ENCODE results near the gene RTL3.
"Not testable (repeated sequence)": the region's sequence is repeated elsewhere in the genome, so short reads cannot be mapped to it uniquely, and the experiment has no call there.

Gene RTL3

GRCh38 chrX:78650906-78651437 is 8.2 kb downstream of the RTL3 start:
- no peak for TF ChIP-seq CTCF (IDR thresholded peaks at IDR 0.05; ENCODE audit: low read depth, low read length)
- H3K4me3 ChIP-seq (ENCODE audit: low read depth, low read length), result no peak overlapping the region

GRCh38 chrX:78643874-78644273 is 15.3 kb downstream of the RTL3 start:
- TF ChIP-seq CTCF (IDR thresholded peaks at IDR 0.05; ENCODE audit: low read depth, low read length), result no peak
- no peak overlapping the region for H3K4me3 ChIP-seq (ENCODE audit: low read depth, low read length)

GRCh38 chrX:78643096-78643495 is 16.0 kb downstream of the RTL3 start:
- H3K4me3 ChIP-seq (ENCODE audit: low read depth, low read length), result no peak overlapping the region
- no peak for TF ChIP-seq CTCF (IDR thresholded peaks at IDR 0.05; ENCODE audit: low read depth, low read length)

- not testable (repeated sequence) for H3K4me3 ChIP-seq (ENCODE audit: low read depth, low read length)
Measured at GRCh38 chrX:78636096-78636495, 23.0 kb downstream of the RTL3 start.

GRCh38 chrX:78624962-78625909 is 33.9 kb downstream of the RTL3 start:
- no peak for TF ChIP-seq CTCF (IDR thresholded peaks at IDR 0.05; ENCODE audit: low read depth, low read length)
- no peak overlapping the region for H3K4me3 ChIP-seq (ENCODE audit: low read depth, low read length)

- no peak for TF ChIP-seq CTCF (IDR thresholded peaks at IDR 0.05; ENCODE audit: low read depth, low read length)
- H3K4me3 ChIP-seq (ENCODE audit: low read depth, low read length), result no peak overlapping the region
Measured at GRCh38 chrX:78624426-78624825, 34.7 kb downstream of the RTL3 start.

- no peak for TF ChIP-seq CTCF (IDR thresholded peaks at IDR 0.05; ENCODE audit: low read depth, low read length)
- no peak overlapping the region for H3K4me3 ChIP-seq (ENCODE audit: low read depth, low read length)
Measured at GRCh38 chrX:78622831-78623230, 36.3 kb downstream of the RTL3 start.

Measured in WI38 (cell line).